Posterior cingulate gyrus (tissue), 11 donors: ENCODE data around the gene ANKRD49.
"Not testable (repeated sequence)": the region's sequence is repeated elsewhere in the genome, so short reads cannot be mapped to it uniquely, and the experiment has no call there.

Experiments
- DNase-seq, 10 donors: peaks; one replicate each; pipeline versions ENCODE4 v3.0.0 to v3.0.0-alpha.2; 2020 to 2021; ENCODE audit warnings: mixed read lengths in 3 of 10
- intact Hi-C: fragments of 100-400 bp; cut with DNase I; formaldehyde crosslinking; loops from one replicate; pipeline ENCODE4 v1.15.1; 2023

ANKRD49 gene

DNA sequence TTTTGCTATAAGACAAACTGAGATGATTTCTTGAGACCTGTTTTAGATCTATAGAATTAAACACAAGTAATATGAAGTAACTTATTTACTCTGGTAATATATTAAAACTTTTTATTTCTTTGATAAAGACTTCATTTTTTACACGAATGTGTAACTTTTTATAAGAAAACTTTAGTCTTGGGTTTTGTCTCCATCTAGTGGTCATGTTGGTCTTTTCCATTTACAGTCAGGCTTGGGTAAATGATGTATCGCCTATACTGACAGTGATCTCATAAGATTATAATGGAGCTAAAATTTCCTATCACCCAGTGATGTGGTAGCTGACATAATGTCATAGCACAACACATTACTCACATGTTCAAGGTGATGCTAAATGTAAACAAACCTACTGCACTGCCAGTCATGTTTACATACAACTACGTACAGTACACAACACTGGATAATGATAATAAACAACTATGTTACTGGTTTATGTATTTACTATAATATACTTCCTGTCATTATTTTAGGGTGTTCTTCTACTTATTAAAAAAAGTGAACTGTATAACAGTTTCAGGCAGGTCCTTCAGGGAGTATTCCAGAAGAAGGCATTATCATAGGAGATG lies 11.0 kb downstream of the ANKRD49 start:
- DNase-seq, result no peak
- intact Hi-C loops, result loop anchor here (2.0 to 10.0 kb wide), 2 partner anchors 610 to 760 kb away; partner anchors contain the start of genes C11orf54 and TAF1D

DNA sequence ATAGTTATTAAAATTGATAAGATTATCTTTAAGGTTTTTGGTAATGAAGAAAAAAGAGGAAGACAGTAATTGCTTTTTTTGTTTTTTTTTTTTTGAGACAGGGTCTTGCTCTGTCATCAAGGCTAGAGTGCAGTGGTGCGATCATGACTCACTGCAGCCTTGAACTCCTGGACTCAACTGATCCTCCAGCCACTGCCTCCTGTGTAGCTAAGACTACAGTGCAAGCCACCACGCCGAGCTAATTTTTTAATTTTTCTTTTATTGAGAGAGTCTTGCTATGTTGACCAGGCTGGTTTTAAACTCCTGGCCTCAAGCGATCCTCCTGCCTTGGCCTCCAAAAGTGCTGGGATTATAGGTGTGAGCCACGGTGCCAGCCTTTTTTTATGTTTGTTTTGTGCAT lies 12.7 kb downstream of the ANKRD49 start:
- intact Hi-C loops, result loop anchor here (10.0 kb wide), 1 partner anchor 762 kb away; the partner anchor contains the start of genes C11orf54 and TAF1D
- not testable (repeated sequence) for DNase-seq

DNA sequence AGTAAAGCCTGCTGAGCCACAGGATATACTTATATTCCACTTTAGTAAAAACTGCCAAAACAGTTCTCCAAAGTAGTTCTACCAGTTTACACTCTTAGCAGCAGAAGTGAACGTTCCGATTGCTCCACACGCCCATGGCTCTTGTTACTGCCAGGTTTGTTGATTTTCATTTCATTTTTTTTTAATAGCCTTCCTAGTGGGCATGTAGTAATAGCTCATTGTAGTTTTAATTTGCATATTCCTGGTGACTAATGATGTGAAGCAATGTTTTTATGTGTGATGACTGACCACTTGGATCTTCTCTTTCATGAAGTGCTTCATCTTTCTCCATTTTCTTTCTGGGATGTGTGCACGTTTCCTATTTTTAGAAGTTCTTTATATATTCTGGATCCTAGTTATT lies 13.7 kb downstream of the ANKRD49 start:
- no peak for DNase-seq
- intact Hi-C loops, result loop anchor here (10.0 kb wide), 1 partner anchor 763 kb away; the partner anchor contains the start of genes C11orf54 and TAF1D

DNA sequence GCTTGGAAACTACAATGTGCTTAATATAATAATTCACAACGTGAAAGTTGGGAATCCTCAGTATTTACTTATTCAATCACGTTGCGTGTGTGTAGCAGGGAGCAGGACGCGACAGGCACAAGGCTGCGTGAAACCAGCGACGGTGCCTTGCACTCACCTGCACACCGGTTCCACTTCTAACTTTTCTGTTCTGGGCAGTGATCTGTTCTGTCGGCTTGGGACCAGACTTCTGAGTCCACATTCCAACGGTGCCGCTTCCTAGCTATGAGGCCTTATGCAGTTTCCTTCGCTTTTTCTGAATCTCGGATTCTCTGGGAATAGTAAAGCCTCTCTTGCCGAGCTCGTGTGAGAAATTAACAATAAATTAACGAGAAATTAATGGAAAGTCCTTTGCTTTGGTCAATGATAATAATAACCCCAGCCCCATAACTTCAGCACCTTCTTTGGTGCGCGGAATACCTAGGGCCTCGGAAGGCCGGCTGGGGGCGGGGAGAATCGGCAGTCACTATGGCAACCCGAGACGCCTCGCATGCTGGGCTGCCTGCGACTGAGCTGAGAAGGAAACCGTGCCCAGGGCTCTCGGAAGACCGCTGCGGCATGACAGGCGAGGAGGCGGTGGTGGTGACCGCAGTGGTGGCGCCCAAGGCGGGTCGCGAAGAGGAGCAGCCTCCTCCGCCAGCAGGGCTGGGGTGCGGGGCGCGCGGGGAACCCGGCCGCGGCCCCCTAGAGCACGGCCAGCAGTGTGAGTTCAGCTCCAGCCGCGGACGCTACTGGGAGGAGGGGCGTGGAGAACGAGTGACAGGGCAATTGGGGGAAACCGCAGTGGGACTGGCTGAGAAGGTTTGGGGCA lies 18.4 kb downstream of the ANKRD49 start, which contains the start of gene C11orf97:
C11orf97 (plus strand) TSS at position 530 of the 850 bp plus-strand sequence; CDS start at position 598, 68 bp downstream.
- peak; percentile 42 to 95 (median 70) for DNase-seq
- intact Hi-C loops, result no loop called here

DNA sequence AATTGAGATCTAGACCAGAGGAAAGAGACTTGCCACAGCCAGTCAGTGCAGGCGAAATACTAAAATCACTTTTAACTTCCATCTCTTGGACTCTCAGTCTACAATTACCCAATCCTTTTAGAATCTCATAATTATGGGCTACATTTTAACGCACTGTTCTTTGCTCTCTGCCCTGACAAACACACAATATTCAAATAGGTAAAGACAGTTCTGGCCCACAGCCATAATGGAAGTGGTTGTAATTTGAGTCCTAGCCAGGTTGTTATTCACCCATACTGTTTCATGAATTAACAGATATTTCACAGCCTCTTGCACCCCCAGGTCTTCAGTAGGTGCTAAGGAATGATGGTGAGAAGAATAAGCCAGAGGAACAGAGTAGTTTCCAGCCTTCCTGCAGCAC lies 19.3 kb downstream of the ANKRD49 start:
- intact Hi-C loops, result no loop called here
- DNase-seq, result no peak

DNA sequence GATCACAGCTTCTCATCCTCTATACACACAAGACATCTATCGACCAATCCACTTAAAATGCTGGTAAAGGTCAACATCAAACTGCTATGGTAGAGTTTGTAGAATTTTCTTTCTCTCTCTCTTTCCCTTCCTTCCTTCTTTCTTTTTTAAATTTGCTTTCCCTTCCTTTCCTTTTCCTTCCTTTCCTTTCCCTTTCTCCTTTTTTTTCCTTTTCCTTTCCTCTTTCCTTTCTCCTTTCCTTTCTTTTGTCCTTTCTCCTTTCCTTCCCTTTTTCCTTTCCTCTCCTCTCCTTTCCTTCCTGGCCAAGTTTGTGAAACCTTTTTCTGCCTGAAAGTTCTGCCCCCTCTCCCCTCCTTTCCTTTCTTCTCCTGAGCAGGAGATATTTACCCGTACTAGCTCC lies 21.6 kb downstream of the ANKRD49 start:
- DNase-seq, result no peak
- intact Hi-C loops, result no loop called here

DNA sequence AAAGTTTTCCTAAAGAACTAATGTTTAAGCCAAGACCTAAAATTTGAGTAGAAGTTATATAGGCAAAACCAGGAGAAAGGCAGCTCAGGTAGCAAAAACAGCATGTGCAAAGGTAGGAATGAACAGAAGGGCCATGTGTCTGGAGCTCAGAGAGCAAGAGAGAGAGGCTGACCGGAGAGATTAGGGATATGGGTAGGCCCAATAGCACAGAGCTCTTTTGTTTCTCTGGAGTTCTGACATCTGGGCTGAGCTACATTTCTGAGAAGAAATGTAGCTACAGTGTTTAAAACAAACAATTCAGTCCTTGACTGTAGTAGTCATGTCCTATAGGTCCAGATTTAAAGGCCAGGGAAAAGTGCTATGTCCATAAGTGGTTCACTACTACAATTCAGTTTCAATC lies 22.9 kb downstream of the ANKRD49 start:
- intact Hi-C loops, result no loop called here
- DNase-seq, result no peak

DNA sequence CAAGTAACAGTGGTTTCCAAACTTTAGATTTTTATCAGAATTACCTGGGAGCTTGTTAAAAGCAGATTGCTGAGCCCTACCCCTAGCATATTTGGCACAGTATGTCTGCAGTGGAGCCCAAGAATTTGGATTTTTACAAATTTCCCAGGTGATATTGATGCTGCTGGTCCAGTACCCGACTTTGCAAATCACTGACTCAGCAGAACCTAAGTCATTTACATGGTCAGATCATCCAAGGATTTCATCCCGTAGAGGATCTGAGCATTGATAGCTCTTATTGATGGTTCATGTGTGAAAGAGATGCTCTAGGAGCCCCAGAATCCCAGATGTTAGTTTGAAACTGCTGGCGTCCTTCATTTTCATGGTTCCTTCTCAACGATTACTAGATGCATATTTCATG lies 24.5 kb downstream of the ANKRD49 start:
- no peak for DNase-seq
- intact Hi-C loops, result no loop called here

DNA sequence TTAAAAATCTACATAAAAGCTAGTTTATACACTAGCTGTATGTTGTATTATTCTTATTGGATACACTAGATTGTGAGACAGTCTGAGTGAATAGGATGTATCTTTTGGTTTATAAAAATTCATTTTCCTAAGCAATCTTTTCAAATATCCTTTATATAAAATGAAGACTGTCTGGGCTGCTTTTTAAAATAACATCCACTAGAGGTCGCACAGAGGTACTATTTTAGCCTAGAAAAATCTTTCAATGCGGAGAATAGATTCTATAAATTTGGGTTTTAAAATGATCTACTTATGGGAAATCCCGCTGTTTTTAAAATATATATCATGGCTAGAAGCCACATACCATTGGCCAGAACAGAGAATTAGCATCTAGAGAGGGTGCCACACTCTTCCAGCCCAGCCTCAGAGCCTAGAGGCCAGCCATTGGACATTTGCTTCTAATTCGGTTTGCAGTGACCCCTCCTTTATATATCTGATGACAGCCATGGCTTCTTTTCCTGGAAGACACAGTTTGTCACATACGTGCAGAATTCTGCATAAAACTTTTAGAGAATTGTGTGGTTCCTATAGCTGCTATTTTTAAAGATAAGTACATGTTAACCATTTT lies 25.8 kb downstream of the ANKRD49 start:
- intact Hi-C loops, result loop anchor here (1.0 kb wide), 1 partner anchor 84 kb away; no protein-coding TSS in a partner anchor
- no peak for DNase-seq

DNA sequence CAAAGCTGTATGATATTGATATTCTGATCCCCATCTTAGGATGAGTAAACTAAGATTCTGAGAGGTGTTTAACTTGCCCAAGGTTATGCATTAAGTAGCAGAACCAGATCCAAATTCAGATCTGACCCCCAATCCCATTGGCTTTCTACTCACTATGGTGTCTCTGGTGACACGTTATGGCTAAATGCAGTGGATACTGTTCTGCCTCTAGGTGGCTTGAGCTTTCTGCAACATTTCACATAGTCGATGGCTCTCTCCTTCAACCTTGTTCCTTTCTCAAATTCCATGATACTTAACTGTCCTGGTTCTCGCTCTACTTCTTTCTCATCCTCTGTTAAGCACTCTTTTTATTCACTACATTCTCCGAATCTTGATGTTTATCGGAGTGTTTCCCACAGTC lies 27.9 kb downstream of the ANKRD49 start:
- no peak for DNase-seq
- intact Hi-C loops, result no loop called here

DNA sequence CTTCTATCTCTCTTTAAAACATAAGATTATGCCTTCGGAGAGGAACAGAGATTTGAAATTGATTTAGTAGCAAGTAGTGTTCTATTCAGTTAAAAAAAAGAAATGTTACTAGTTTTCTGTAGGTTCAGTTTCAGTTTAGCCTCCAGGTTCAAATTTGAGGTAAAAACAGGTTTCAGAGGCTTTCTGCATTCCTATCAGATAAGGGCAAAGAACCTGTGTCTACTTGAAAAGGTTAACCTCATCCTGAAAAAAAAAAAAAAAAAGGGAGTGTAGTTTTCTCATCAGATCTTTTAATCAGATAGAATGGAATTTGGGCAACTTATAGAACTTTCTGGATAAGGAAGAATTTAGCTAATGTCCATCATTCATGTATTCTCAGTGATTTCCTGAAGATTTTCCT lies 30.6 kb downstream of the ANKRD49 start:
- intact Hi-C loops, result no loop called here
- no peak for DNase-seq

DNA sequence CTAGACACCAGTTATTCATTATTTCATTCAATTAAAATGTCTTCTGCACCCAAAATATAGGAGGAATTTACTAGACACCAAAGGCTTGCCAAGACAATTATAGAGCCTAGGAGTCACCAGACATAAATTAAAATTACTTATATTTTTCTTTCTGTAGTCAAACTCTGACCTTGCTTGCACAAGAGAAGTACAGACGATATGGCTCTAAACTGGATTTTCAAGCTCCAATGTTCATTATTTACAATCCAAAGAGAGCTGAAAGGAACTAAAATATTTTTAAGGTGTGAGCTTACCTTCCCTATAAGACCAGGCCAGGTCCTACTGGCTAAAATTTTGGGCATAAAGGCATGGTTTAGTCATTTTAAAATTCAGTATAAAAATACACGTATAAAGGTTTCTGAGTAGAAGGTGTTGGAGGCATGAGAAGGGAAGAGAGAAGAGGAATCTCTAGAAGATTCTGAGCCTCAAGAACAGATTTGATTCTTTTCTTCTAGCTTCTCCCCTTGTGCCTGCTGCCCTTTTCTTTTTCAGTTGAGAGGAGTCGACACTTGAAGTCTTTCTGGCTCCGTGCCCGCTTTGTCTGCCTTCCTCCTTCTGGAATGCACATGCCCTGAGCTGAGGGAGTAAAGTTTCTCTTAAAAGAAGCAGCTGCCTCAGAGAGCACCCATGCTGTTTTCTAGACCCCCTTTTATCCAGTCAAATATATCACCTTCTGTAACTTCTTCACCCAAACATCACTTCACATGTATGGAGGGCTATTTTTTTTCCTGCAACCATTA lies 32.0 kb downstream of the ANKRD49 start:
- intact Hi-C loops, result no loop called here
- peak in 6 of 10 donors; percentile 22 to 81 (median 49) for DNase-seq

DNA sequence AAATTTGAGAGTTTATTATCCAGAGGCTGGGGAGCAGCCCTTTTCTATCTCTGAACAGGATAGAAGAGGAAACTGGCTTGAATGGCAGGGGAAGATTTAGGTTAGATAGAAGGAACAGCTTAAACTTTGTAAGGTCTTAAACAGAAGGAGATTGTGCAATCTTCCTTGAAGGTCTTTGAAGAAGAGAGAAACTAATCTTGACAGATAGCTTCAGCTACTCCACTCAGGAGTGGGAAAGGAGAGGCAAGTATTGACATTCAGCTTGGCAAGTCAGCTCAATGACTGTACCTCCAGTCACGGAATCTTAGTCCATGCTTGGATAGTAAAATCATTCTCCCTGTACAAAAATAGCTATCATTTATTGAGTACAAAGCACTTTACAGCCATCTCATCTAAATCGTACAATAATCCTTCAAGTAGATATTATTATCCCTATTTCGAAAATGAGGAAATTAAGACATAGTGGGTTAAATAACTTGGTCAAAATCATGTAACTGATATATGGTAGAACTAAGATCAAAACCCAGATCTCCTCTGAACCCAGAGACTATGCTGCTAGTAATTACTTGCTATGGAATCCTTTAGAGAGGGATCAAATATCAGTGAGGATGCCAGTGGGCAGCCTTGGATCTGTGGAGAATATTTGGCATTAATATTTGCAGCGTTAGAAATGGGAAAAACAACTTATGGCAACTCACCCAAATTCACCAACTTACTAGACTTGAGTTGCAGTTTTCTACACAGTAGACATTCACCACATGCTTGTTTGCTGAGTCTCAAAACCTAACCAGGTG lies 33.1 kb downstream of the ANKRD49 start:
- intact Hi-C loops, result no loop called here
- no peak for DNase-seq

DNA sequence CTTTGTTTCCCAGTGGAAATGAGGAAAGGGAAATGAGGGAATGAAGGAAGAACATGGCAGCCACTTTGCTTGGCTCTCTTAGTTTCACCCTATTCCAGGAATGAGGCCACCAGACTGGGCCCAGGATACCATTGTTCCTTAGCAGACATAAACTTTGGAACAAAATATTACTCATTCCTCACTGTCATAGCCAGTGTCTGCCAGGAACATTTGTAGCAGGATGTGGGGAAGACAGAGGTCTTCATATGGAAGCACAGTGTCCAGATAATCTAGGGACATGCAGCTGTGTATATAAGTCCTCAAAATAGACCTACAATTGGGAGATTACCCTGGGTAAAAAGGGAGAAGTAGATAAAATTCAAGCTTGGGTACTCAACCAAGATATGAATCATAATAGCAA lies 34.8 kb downstream of the ANKRD49 start:
- intact Hi-C loops, result no loop called here
- DNase-seq, result no peak

DNA sequence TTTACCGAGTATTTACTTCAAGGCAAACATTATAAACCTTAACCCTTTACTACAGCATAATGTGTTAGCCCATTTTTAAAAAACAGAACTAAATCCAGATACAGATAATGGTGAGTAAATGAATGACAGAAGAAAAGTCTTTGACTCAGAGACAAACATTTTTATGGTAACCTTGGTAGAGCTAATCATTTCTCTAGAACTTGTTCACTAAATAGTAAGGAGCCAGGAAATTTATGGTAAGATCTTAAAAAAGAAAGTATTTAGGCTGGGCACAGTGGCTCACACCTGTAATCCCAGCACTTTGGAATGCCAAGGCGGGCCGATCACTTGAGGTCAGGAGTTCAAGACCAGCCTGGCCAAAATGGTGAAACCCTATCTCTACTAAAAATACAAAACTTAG lies 38.4 kb downstream of the ANKRD49 start:
- no peak for DNase-seq
- intact Hi-C loops, result no loop called here

DNA sequence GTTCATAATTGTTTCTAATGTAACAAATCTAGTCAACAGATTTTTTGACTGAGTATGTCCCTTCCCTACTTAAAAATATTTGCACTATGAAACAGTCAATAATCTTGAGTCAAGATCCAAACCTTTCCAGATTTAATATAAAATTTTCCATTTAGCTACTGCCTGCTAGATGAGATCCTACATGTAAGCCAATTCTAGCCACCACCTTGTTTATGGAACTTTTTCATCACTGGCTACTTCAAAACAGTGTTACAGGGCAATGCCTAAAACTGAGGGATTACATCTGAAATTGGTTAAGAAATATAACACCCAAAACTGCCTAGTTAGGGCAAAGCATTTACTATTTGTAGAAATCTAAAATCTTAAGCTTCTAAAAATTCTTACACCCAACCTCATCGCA lies 39.4 kb downstream of the ANKRD49 start:
- no peak for DNase-seq
- intact Hi-C loops, result no loop called here

DNA sequence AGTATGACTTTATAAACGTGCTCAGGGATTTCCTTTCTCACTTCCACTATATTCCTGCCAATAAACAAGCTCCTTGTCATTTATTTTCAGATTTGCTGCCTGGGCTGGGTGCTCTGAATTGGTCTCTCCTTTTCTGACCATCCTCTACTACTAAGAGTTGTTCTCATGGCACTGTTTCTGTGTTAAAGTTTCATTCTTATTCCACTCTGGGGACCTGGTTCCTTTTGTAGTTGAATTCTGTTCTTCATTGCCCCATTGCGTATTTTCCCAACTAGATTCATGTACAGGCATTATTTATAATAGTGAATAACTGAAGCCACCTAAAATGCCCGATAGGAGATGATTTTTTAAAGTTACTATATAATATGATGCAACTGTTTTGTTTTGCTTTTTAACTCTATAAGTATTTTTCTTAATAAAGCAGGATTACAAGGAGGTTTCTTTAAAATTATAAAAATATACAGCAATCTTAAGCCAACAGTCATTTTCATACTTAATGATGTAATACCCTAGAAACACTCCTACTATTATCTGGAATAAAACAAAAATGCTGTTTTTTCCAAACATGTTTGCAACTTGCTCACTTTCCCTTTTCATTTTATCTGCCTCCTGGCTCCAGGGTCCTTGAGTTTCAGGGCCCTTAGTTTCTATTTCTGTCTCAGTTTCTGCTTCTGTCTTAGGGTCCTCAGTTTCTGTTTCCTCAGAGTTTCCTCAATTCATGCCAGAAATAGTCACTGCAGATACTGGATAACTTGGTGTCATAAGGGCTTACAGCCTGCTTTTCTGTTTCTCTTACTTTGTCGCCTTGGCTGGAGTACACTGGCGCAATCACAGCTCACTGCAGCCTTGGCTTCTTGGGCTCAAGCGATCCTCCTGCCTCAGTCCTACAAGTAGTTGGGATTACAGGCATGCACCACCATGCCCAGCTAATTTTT lies 40.2 kb downstream of the ANKRD49 start:
- no peak for DNase-seq
- intact Hi-C loops, result no loop called here

DNA sequence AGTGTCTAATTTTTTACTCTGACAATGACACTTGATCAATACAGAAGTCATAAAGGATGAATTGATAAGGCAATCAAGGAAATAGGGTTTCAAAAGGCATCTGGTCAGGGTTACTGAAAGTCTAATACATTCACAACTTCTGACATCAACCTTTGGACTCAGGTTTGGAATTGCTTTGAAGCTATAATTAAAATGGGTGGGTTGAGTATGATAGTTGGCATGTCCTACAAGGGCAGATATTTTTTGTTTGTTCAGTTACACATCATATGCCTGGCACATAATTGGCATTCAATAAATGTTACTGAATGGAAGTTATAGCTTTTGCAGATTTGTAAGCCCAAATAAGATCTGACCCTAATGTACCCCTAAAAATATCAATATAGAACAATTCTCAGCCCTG lies 42.6 kb downstream of the ANKRD49 start:
- DNase-seq, result no peak
- intact Hi-C loops, result no loop called here
